SK-N-SH treated with all-trans-retinoic acid at 6 μM for 48 hours (cell line): ENCODE results near the gene SRBD1.

Experiments
- POU6F1 ChIP-seq: fragments of 250-450 bp; sonication (Bioruptor Pico); IDR thresholded peaks from 2 replicates; pipeline ENCODE4 v1.8.0; 2021; ENCODE audit warnings: low read depth, mild to moderate bottlenecking, moderate library complexity, borderline replicate concordance
- PPARA ChIP-seq: fragments of 250-450 bp; sonication (Bioruptor Pico); IDR thresholded peaks from 2 replicates; pipeline ENCODE4 v1.5.0; 2020; ENCODE audit warnings: mild to moderate bottlenecking, borderline replicate concordance
- RARB ChIP-seq: fragments of 250-450 bp; sonication (Bioruptor Pico); IDR thresholded peaks from 2 replicates; pipeline ENCODE4 v1.8.0; 2021; ENCODE audit warnings: mild to moderate bottlenecking, moderate library complexity
- TOX ChIP-seq: fragments of 250-450 bp; sonication (Bioruptor Pico); IDR thresholded peaks from 2 replicates; pipeline ENCODE4 v1.8.0; 2021; ENCODE audit warnings: mild to moderate bottlenecking, moderate library complexity, borderline replicate concordance
- ZC3H10 ChIP-seq: fragments of 250-450 bp; sonication (Bioruptor Pico); IDR thresholded peaks from 2 replicates; pipeline ENCODE4 v1.5.1; 2021; ENCODE audit warnings: mild to moderate bottlenecking, moderate library complexity
- ZNF565 ChIP-seq: fragments of 450-650 bp; formaldehyde crosslinking; conservative IDR thresholded peaks from 2 replicates; pipeline ENCODE4 v1.5.0; 2020; ENCODE audit warnings: low read depth, mild to moderate bottlenecking, moderate library complexity
- ZNF70 ChIP-seq: fragments of 450-650 bp; formaldehyde crosslinking; IDR thresholded peaks from 2 replicates; pipeline ENCODE4 v1.5.0; 2020; ENCODE audit warnings: mild to moderate bottlenecking, moderate library complexity

- TF ChIP-seq POU6F1 (CRISPR knock-in tag): no peak
- TF ChIP-seq PPARA (CRISPR knock-in tag): no peak
- no peak for TF ChIP-seq ZNF70 (CRISPR knock-in tag)
- TF ChIP-seq ZC3H10: no peak
- no peak for TF ChIP-seq ZNF565
- TF ChIP-seq RARB: no peak
- no peak for TF ChIP-seq TOX (CRISPR knock-in tag)
Measured at GRCh38 chr2:45343251-45344017, 267.6 kb downstream of the SRBD1 start.
